Peyer's patch (tissue), 4 donors: ENCODE data around the gene FNBP1. TPM values are rescaled to one million over a fixed set of nuclear protein-coding genes. Genes with fewer than 3 reads are reported as not detected.

Source experiments
- DNase-seq, 3 donors: peaks; one replicate each; pipeline ENCODE4 v3.0.0-alpha.2; 2017 to 2019
- H3K27ac ChIP-seq, 4 donors: fragments of 200-600 bp; sonication (generic); one replicate each; pipeline ENCODE4 v1.5.1; 2016 to 2019
- H3K27me3 ChIP-seq, 2 donors: fragments of 200-600 bp; sonication (generic); one replicate each; pipeline ENCODE4 v1.5.1; 2019
- H3K36me3 ChIP-seq, 3 donors: fragments of 200-600 bp; sonication (generic); one replicate each; pipeline ENCODE4 v1.5.1; 2016 to 2019
- H3K4me1 ChIP-seq, 4 donors: fragments of 200-600 bp; sonication (generic); one replicate each; pipeline ENCODE4 v1.5.1; 2016 to 2019
- H3K4me3 ChIP-seq, 4 donors: fragments of 200-600 bp; sonication (generic); 1 replicate in 3 of 4; 2 replicates in 1 of 4; pipeline ENCODE4 v1.5.1; 2016 to 2019; ENCODE audit warnings: mild to moderate bottlenecking in 1 of 4
- H3K9me3 ChIP-seq, 4 donors: fragments of 200-600 bp; sonication (generic); one replicate each; pipeline ENCODE4 v1.5.1; 2016 to 2019; ENCODE audit warnings: mild to moderate bottlenecking in 1 of 4
- CTCF ChIP-seq, 6 experiments: fragments of 450-650 bp in 4 of 6; fragments of 200-600 bp in 2 of 6; sonication (generic) in 1 of 6; IDR thresholded peaks; one replicate each; pipeline ENCODE4 v1.5.1; 2017 to 2019; ENCODE audit warnings: antibody characterized with exemption in 6 of 6, mild to moderate bottlenecking in 3 of 6, moderate library complexity in 1 of 6
- POLR2A ChIP-seq, 2 donors: fragments of 450-650 bp; IDR thresholded peaks; one replicate each; pipeline ENCODE4 v1.5.1; 2017; ENCODE audit warnings: antibody characterized with exemption in 2 of 2, mild to moderate bottlenecking in 2 of 2, moderate library complexity in 2 of 2
- total RNA-seq, 4 donors: library from RNA; depleted of rRNA; stranded (reverse); fragments of >200 nt; gene quantifications; one replicate each; pipeline ENCODE4 v1.1.0, GENCODE V29; 2016

FNBP1 gene
- total RNA-seq, 4 donors from 2014 or later: 9.8 to 163 (median 22.2) TPM

- DNase-seq: no peak
- Histone ChIP-seq H3K9me3 (no peaks in the 10 kb centered on the region), H3K27ac (no peak overlapping the region), H3K27me3 (no peaks in the 10 kb centered on the region), H3K4me1 (no peaks in the 10 kb centered on the region), H3K36me3 (peaks cover 0 to 62% (median 0%) of the 10 kb centered on the region in 3 donors), H3K4me3 (no peak overlapping the region)
- TF ChIP-seq POLR2A (IDR thresholded peaks at IDR 0.05): no peak
- no peak for TF ChIP-seq CTCF (IDR thresholded peaks at IDR 0.05)
Measured at GRCh38 chr9:129858167-129858962, 184.6 kb downstream of the FNBP1 start.

- H3K27ac ChIP-seq: no peak overlapping the region
- no peaks in the 10 kb centered on the region for H3K9me3 ChIP-seq
- DNase-seq: no peak
- no peaks in the 10 kb centered on the region for H3K4me1 ChIP-seq
- H3K27me3 ChIP-seq: no peaks in the 10 kb centered on the region
- H3K36me3 ChIP-seq: peaks cover 0 to 67% (median 0%) of the 10 kb centered on the region in 3 donors
- TF ChIP-seq CTCF (IDR thresholded peaks at IDR 0.05): no peak
- no peak for TF ChIP-seq POLR2A (IDR thresholded peaks at IDR 0.05)
- H3K4me3 ChIP-seq: no peak overlapping the region
Measured at GRCh38 chr9:129857207-129857606, 185.8 kb downstream of the FNBP1 start.

- no peak for DNase-seq
- H3K36me3 ChIP-seq: peaks cover 0 to 62% (median 0%) of the 10 kb centered on the region in 3 donors
- H3K27me3 ChIP-seq: no peaks in the 10 kb centered on the region
- no peaks in the 10 kb centered on the region for H3K4me1 ChIP-seq
- no peak overlapping the region for H3K27ac ChIP-seq
- H3K4me3 ChIP-seq: no peak overlapping the region
- TF ChIP-seq POLR2A (IDR thresholded peaks at IDR 0.05) (no peak), CTCF (IDR thresholded peaks at IDR 0.05) (no peak)
- H3K9me3 ChIP-seq: no peaks in the 10 kb centered on the region
Measured at GRCh38 chr9:129854588-129855110, 188.3 kb downstream of the FNBP1 start.

GRCh38 chr9:129853614-129854013 is 189.4 kb downstream of the FNBP1 start:
- DNase-seq: no peak
- Histone ChIP-seq H3K4me1 (no peaks in the 10 kb centered on the region), H3K27me3 (no peaks in the 10 kb centered on the region), H3K9me3 (no peaks in the 10 kb centered on the region), H3K36me3 (peaks cover 0 to 57% (median 0%) of the 10 kb centered on the region in 3 donors), H3K27ac (no peak overlapping the region), H3K4me3 (no peak overlapping the region)
- no peak for TF ChIP-seq POLR2A (IDR thresholded peaks at IDR 0.05)
- no peak for TF ChIP-seq CTCF (IDR thresholded peaks at IDR 0.05)

- no peak for DNase-seq
- peaks cover 0 to 47% (median 0%) of the 10 kb centered on the region in 3 donors for H3K36me3 ChIP-seq
- TF ChIP-seq POLR2A (IDR thresholded peaks at IDR 0.05): no peak
- TF ChIP-seq CTCF (IDR thresholded peaks at IDR 0.05): no peak
Measured at GRCh38 chr9:129852579-129852978, 190.4 kb downstream of the FNBP1 start.

More at GRCh38 chr9:129852579-129852978, 190.4 kb downstream of the FNBP1 start:
- Histone ChIP-seq H3K27ac (no peak overlapping the region), H3K27me3 (no peaks in the 10 kb centered on the region), H3K4me1 (no peaks in the 10 kb centered on the region), H3K4me3 (no peak overlapping the region), H3K9me3 (no peaks in the 10 kb centered on the region)
